ENCODE data around the gene SUPT6H.

- no peak for TF ChIP-seq REST (IDR thresholded peaks at IDR 0.05; ENCODE audit: borderline replicate concordance)
- no peak for TF ChIP-seq CTCF (IDR thresholded peaks at IDR 0.05; ENCODE audit: poor library complexity, severe bottlenecking)
Measured at GRCh38 chr17:28665994-28666393, 4.0 kb downstream of the SUPT6H start.
